ENCODE data around the gene RLF. TPM values are rescaled to one million over a fixed set of nuclear protein-coding genes. Genes with fewer than 3 reads are reported as not detected.
A peak's percentile ranks its signal among the peaks of the same experiment; 100 is the strongest.

Gene RLF
- total RNA-seq, 1 experiment from 2014 or later = 15.7 TPM

- Histone ChIP-seq H3K27ac (ENCODE audit: low read length) (no peak overlapping the region), H3K4me1 (ENCODE audit: control insufficient read depth, insufficient read depth, low read length) (no peaks in the 10 kb centered on the region), H3K4me3 (ENCODE audit: low read depth in 2 of 2, low read length in 2 of 2) (no peak overlapping the region), H3K9me3 (ENCODE audit: control insufficient read depth, insufficient read depth, low read depth, low read length) (no peaks in the 10 kb centered on the region), H3K27me3 (ENCODE audit: control insufficient read depth, insufficient read depth, low read length) (no peaks in the 10 kb centered on the region), H3K36me3 (ENCODE audit: control insufficient read depth, insufficient read depth, low read length) (no peaks in the 10 kb centered on the region)
- DNase-seq (ENCODE audit: low read depth, low spot score) = no peak
- CTCF ChIA-PET = interaction anchor here (0.6 kb wide), 4 partner anchors 19 to 304 kb away, joined by 3 to 8 read pairs (median 4); no protein-coding TSS in a partner anchor
- TF ChIP-seq, protein P1, sequence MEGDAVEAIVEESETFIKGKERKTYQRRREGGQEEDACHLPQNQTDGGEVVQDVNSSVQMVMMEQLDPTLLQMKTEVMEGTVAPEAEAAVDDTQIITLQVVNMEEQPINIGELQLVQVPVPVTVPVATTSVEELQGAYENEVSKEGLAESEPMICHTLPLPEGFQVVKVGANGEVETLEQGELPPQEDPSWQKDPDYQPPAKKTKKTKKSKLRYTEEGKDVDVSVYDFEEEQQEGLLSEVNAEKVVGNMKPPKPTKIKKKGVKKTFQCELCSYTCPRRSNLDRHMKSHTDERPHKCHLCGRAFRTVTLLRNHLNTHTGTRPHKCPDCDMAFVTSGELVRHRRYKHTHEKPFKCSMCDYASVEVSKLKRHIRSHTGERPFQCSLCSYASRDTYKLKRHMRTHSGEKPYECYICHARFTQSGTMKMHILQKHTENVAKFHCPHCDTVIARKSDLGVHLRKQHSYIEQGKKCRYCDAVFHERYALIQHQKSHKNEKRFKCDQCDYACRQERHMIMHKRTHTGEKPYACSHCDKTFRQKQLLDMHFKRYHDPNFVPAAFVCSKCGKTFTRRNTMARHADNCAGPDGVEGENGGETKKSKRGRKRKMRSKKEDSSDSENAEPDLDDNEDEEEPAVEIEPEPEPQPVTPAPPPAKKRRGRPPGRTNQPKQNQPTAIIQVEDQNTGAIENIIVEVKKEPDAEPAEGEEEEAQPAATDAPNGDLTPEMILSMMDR (IDR thresholded peaks at IDR 0.05) = no peak
- TF ChIP-seq REST (IDR thresholded peaks at IDR 0.05; ENCODE audit: insufficient read depth in 1 of 2, low read depth in 2 of 2, low read length in 1 of 2) = no peak
- TF ChIP-seq POLR2AphosphoS5 (IDR thresholded peaks at IDR 0.05; ENCODE audit: low read depth, low read length) = no peak
- no peak for TF ChIP-seq TCF7L2 (IDR thresholded peaks at IDR 0.05; ENCODE audit: low read depth, low read length)
- no peak for TF ChIP-seq SIN3A (IDR thresholded peaks at IDR 0.05; ENCODE audit: borderline replicate concordance, insufficient read depth, low read depth, low read length)
- no TSS peak for BruUV-seq (replicated peaks)
- intact Hi-C loops (cut with micrococcal nuclease; ENCODE audit: unreplicated experiment) (no loop called here), in situ Hi-C loops (cut with HindIII; ENCODE audit: low pct_unique_long_range_greater_than_20kb, low sequenced_read_pairs) (no loop called here)
- ATAC-seq = no peak
- POLR2A ChIA-PET = no interaction called here
These were observed 27.3 kb upstream of the RLF start for GRCh38 chr1:40133839-40134238.

DNA sequence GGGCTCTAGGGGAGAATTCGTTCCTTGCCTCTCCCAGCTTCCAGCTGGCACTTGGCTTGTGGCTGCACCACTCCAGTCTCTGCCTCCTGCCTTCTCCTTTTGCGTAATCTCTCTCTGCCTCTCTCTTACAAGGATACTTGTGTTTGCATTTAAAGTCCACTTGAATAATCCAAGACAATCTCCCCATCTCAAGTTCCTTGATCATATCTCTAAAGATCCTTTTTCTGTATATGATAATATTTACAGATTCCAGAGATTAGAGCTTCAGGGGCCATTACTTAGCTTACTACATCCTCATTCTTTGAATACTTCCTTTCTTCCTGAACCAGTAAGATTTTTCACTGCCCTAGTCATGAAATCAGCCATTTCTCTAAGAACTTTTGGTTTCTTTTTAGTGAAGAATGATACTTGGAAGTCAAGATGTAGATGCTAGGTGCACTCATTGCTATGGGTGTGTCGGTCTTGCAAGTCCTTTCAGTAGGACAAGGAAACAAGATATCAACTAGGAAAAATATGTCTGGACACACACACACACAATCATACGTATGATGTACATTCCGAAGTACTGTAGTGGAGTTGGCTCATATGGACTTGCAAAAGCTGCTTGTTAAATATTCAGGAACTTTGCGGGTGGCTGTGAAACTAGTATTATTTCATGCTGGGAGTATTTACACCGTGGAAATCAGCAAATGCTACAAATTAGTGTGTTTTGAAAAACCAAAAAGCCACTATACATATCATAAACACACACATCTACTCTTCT, 20.8 kb upstream of the RLF start:
- intact Hi-C loops (cut with micrococcal nuclease; ENCODE audit: unreplicated experiment) = loop anchor here (5.0 kb wide), 1 partner anchor 262 kb away; no protein-coding TSS in a partner anchor
- no peaks in the 10 kb centered on the region for H3K36me3 ChIP-seq (ENCODE audit: control insufficient read depth, insufficient read depth, low read length)
- H3K27me3 ChIP-seq (ENCODE audit: control insufficient read depth, insufficient read depth, low read length) = peaks cover 13% of the 10 kb centered on the region
- POLR2A ChIA-PET = interaction anchor here (0.5 to 0.6 kb wide), 2 partner anchors 65 to 411 kb away, joined by 7 to 12 read pairs; no protein-coding TSS in a partner anchor
- BruUV-seq (replicated peaks) = no TSS peak
- no peak for DNase-seq (ENCODE audit: low read depth, low spot score)
- CTCF ChIA-PET = interaction anchor here (0.6 kb wide), 1 partner anchor 62 kb away, joined by 4 read pairs; no protein-coding TSS in a partner anchor
- TF ChIP-seq POLR2AphosphoS5 (IDR thresholded peaks at IDR 0.05; ENCODE audit: low read depth, low read length) = no peak
- no peak for TF ChIP-seq REST (IDR thresholded peaks at IDR 0.05; ENCODE audit: insufficient read depth in 1 of 2, low read depth in 2 of 2, low read length in 1 of 2)
- TF ChIP-seq, protein P1 (IDR thresholded peaks at IDR 0.05) = no peak
- no peak for TF ChIP-seq SIN3A (IDR thresholded peaks at IDR 0.05; ENCODE audit: borderline replicate concordance, insufficient read depth, low read depth, low read length)
- 0 out of 2 replicates have a peak, but pooled peaks have one; percentile 23 for TF ChIP-seq TCF7L2 (IDR thresholded peaks at IDR 0.05; ENCODE audit: low read depth, low read length)
- H3K27ac ChIP-seq (ENCODE audit: low read length) = no peak overlapping the region
- no peak for ATAC-seq
- in situ Hi-C loops (cut with HindIII; ENCODE audit: low pct_unique_long_range_greater_than_20kb, low sequenced_read_pairs) = no loop called here
- H3K9me3 ChIP-seq (ENCODE audit: control insufficient read depth, insufficient read depth, low read depth, low read length) = no peaks in the 10 kb centered on the region
- no peak overlapping the region for H3K4me3 ChIP-seq (ENCODE audit: low read depth in 2 of 2, low read length in 2 of 2)
- H3K4me1 ChIP-seq (ENCODE audit: control insufficient read depth, insufficient read depth, low read length) = peaks cover 14% of the 10 kb centered on the region
